CD14-positive monocyte (primary cell): ENCODE results near the gene IKZF1. TPM values are rescaled to one million over a fixed set of nuclear protein-coding genes. Genes with fewer than 3 reads are reported as not detected.

ENCODE experiments used
- DNase-seq, 3 donors: peaks; one replicate each; pipeline ENCODE4 v3.0.0-alpha.2; 2011 to 2022
- H2AFZ ChIP-seq: 2 replicates; pipeline ENCODE4 v1.6.0; 2012; ENCODE audit warnings: mild to moderate bottlenecking, low read depth, low read length, inconsistent platforms; ENCODE audit not compliant: insufficient read depth, poor library complexity, severe bottlenecking
- H3K27ac ChIP-seq, 2 donors: 1 replicate in 1 of 2; 2 replicates in 1 of 2; pipeline ENCODE4 v1.5.1; 2012 to 2013; ENCODE audit warnings: low read length in 2 of 2, control low read depth in 1 of 2, inconsistent platforms in 1 of 2, low read depth in 1 of 2, mild to moderate bottlenecking in 1 of 2
- H3K27me3 ChIP-seq, 2 donors: one replicate each; pipeline versions ENCODE4 v1.6.0 to v1.6.1; 2011 to 2013; ENCODE audit warnings: low read length in 2 of 2; ENCODE audit not compliant: control insufficient read depth in 2 of 2, insufficient read depth in 2 of 2
- H3K36me3 ChIP-seq, 2 donors: replicated peaks in 1 of 2; 1 replicate in 1 of 2; 2 replicates in 1 of 2; pipeline versions ENCODE4 v1.5.1 to v1.6.1; 2012 to 2013; ENCODE audit warnings: low read length in 2 of 2, control low read depth in 1 of 2, inconsistent platforms in 1 of 2, mild to moderate bottlenecking in 1 of 2; ENCODE audit not compliant: insufficient read depth in 2 of 2, control insufficient read depth in 1 of 2
- H3K4me1 ChIP-seq, 2 donors: 1 replicate in 1 of 2; 2 replicates in 1 of 2; pipeline versions ENCODE4 v1.5.1 to v1.6.1; 2012 to 2013; ENCODE audit warnings: low read length in 2 of 2, control low read depth in 1 of 2, inconsistent platforms in 1 of 2, mild to moderate bottlenecking in 1 of 2, moderate library complexity in 1 of 2; ENCODE audit not compliant: insufficient read depth in 2 of 2, control insufficient read depth in 1 of 2
- H3K4me2 ChIP-seq: replicated peaks from 2 replicates; pipeline ENCODE3; 2012; ENCODE audit warnings: low read length, moderate library complexity, mild to moderate bottlenecking; ENCODE audit not compliant: poor library complexity, severe bottlenecking; ENCODE audit errors: extremely low read depth
- H3K4me3 ChIP-seq, 3 experiments: fragments of 200-600 bp in 1 of 3; sonication (generic) in 1 of 3; replicated peaks in 1 of 3; 1 replicate in 2 of 3; 2 replicates in 1 of 3; pipeline ENCODE4 v1.5.1; 2011 to 2013; ENCODE audit warnings: low read length in 3 of 3, mild to moderate bottlenecking in 3 of 3, control low read depth in 2 of 3, low read depth in 2 of 3, inconsistent platforms in 1 of 3, moderate library complexity in 1 of 3
- H3K79me2 ChIP-seq: 2 replicates; pipeline ENCODE4 v1.6.0; 2012; ENCODE audit warnings: mild to moderate bottlenecking, control low read depth, inconsistent platforms, low read length, moderate library complexity; ENCODE audit not compliant: insufficient read depth
- H3K9ac ChIP-seq: 2 replicates; pipeline ENCODE4 v1.6.0; 2017; ENCODE audit warnings: low read length, mild to moderate bottlenecking; ENCODE audit not compliant: insufficient read depth, poor library complexity, severe bottlenecking
- H3K9me3 ChIP-seq, 2 donors: replicated peaks in 1 of 2; 1 replicate in 1 of 2; 2 replicates in 1 of 2; pipeline versions ENCODE4 v1.5.1 to v1.6.1; 2012 to 2013; ENCODE audit warnings: low read length in 2 of 2, control low read depth in 1 of 2; ENCODE audit not compliant: control insufficient read depth in 1 of 2, insufficient read depth in 1 of 2
- H4K20me1 ChIP-seq: 2 replicates; pipeline ENCODE4 v1.6.0; 2012; ENCODE audit warnings: mild to moderate bottlenecking, low read length, control low read depth, moderate library complexity; ENCODE audit not compliant: insufficient read depth
- H3K27ac Mint-ChIP-seq, 7 donors: one replicate each; pipeline ENCODE4 v1.8.0; 2020; ENCODE audit warnings: mild to moderate bottlenecking in 7 of 7, mixed read lengths in 7 of 7, moderate library complexity in 6 of 7, inconsistent platforms in 2 of 7
- H3K27me3 Mint-ChIP-seq, 3 donors: one replicate each; pipeline ENCODE4 v1.8.0; 2021 to 2022; ENCODE audit warnings: low read depth in 3 of 3, mild to moderate bottlenecking in 3 of 3, mixed read lengths in 3 of 3, moderate library complexity in 3 of 3, inconsistent platforms in 1 of 3
- H3K36me3 Mint-ChIP-seq, 2 donors: one replicate each; pipeline ENCODE4 v1.8.0; 2020; ENCODE audit warnings: mixed read lengths in 2 of 2, inconsistent platforms in 1 of 2, mild to moderate bottlenecking in 1 of 2
- H3K4me1 Mint-ChIP-seq: one replicate; pipeline ENCODE4 v1.8.0; 2020; ENCODE audit warnings: mild to moderate bottlenecking, mixed read lengths
- H3K4me3 Mint-ChIP-seq, 2 donors: one replicate each; pipeline ENCODE4 v1.8.0; 2020; ENCODE audit warnings: mild to moderate bottlenecking in 2 of 2, mixed read lengths in 2 of 2, moderate library complexity in 1 of 2
- H3K9me3 Mint-ChIP-seq, 7 donors: one replicate each; pipeline ENCODE4 v1.8.0; 2020 to 2022; ENCODE audit warnings: mixed read lengths in 7 of 7, mild to moderate bottlenecking in 6 of 7, moderate library complexity in 6 of 7, inconsistent platforms in 2 of 7
- WGBS: methylation state at CpG from one replicate; pipeline ENCODE4 v1.1.5; 2013; ENCODE audit warnings: missing lambda C conversion rate; ENCODE audit not compliant: insufficient coverage; 5-methylcytosine and 5-hydroxymethylcytosine counted together
- intact Hi-C, 2 donors: fragments of 100-400 bp; cut with micrococcal nuclease; formaldehyde crosslinking; loops; one replicate each; pipeline versions ENCODE4 v1.15.0 to v1.15.1; 2023
- polyA plus RNA-seq, 3 donors: library from polyadenylated mRNA; depleted of rRNA in 1 of 3; unstranded in 2 of 3; stranded (reverse) in 1 of 3; fragments of 300-500 nt in 2 of 3; fragments of >200 nt in 1 of 3; fragmentation: Illumina TruSeq in 2 of 3; gene quantifications; 1 replicate in 2 of 3; 2 replicates in 1 of 3; pipeline ENCODE4 v1.2.3, GENCODE V29; 2012 to 2021
- TF ChIP-seq, protein P1 (sequence below): fragments of 200-600 bp; IDR thresholded peaks from one replicate; pipeline ENCODE4 v1.8.0; 2022; ENCODE audit warnings: antibody characterized with exemption, mild to moderate bottlenecking

The IKZF1 gene
- polyA plus RNA-seq, 3 donors = 38.4 to 130 (median 80.2) TPM

DNA sequence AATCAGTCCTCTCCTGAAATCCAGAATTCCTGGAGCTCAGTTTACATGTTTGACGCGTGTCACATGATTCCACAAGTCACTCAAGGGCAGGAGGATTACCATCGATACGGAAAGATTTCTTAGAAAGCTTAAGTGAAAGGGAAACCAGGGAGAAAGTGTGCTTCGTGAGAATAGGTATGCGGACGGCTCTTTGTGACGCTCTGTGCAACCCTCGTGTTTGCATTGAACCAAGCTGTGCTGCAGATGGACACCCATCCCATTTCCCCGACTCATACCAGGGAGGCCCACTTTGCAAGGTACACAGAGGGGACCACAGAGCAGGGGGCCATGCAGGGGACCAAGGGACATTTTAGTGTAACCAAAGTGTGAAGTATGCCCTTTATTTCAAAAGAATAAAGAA is 43.2 kb downstream of the IKZF1 start:
- Histone ChIP-seq H3K4me2 (no peak overlapping the region), H3K27ac (peak overlapping the region in 1 of 2 donors; percentile 83), H3K4me1 (peaks cover 34 to 38% of the 10 kb centered on the region in 2 donors), H3K27me3 (no peaks in the 10 kb centered on the region), H4K20me1 (peaks cover 100% of the 10 kb centered on the region), H3K9ac (no peak overlapping the region), H3K79me2 (peaks cover 100% of the 10 kb centered on the region), H3K9me3 (no peaks in the 10 kb centered on the region), H2AFZ (no peak overlapping the region), H3K4me3 (no peak overlapping the region), H3K36me3 (peaks cover 35 to 91% of the 10 kb centered on the region in 2 donors)
- H3K4me3 Mint-ChIP-seq = no peak overlapping the region
- TF ChIP-seq, protein P1, sequence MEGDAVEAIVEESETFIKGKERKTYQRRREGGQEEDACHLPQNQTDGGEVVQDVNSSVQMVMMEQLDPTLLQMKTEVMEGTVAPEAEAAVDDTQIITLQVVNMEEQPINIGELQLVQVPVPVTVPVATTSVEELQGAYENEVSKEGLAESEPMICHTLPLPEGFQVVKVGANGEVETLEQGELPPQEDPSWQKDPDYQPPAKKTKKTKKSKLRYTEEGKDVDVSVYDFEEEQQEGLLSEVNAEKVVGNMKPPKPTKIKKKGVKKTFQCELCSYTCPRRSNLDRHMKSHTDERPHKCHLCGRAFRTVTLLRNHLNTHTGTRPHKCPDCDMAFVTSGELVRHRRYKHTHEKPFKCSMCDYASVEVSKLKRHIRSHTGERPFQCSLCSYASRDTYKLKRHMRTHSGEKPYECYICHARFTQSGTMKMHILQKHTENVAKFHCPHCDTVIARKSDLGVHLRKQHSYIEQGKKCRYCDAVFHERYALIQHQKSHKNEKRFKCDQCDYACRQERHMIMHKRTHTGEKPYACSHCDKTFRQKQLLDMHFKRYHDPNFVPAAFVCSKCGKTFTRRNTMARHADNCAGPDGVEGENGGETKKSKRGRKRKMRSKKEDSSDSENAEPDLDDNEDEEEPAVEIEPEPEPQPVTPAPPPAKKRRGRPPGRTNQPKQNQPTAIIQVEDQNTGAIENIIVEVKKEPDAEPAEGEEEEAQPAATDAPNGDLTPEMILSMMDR = no peak
- no peak for DNase-seq
- peaks cover 62 to 82% of the 10 kb centered on the region in 2 donors for H3K36me3 Mint-ChIP-seq
- no peaks in the 10 kb centered on the region for H3K9me3 Mint-ChIP-seq
- WGBS = 98% methylated on average over 7 of the region's 10 CpGs
- H3K27ac Mint-ChIP-seq = peak overlapping the region in 2 of 7 donors; percentile 44 to 47
- no peaks in the 10 kb centered on the region for H3K27me3 Mint-ChIP-seq
- H3K4me1 Mint-ChIP-seq = peaks cover 67% of the 10 kb centered on the region
- intact Hi-C loops = no loop called here

DNA sequence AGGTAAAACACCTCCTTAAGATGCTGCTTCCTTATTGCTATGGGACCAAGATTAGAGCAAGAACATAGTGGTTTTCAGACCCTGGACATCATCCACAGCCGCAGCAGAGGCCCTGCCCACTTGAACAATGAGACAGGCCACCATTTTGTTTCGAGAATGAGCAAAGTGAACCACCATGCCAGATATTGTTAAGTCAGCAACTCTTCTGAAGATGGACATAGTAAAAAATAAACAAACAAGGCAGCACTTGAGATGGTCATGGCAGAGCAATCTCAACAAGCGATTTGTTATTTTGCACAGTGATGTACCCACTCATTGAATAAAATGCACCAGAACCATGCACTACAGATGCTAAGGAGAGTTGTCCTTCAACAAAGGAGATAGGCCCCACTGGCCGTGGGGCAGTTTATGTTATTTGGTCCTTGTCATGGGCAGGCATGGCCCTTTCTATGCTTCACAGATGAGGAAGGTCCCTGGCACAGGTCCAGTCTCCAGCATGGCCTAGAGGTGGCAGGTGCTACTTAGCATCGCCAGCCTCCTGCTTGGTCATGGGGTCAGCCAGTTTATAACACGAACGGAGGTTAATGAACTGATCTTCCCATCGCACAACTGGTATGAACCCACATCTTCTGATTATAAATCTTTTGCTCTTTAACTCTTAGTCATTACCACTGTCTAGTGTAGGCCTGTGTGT is 44.1 kb downstream of the IKZF1 start:
- Mint-ChIP-seq H3K27ac (peak overlapping the region in 6 of 7 donors; percentile 27 to 88 (median 78)), H3K4me3 (no peak overlapping the region), H3K4me1 (peaks cover 67% of the 10 kb centered on the region), H3K9me3 (no peaks in the 10 kb centered on the region), H3K36me3 (peaks cover 65 to 82% of the 10 kb centered on the region in 2 donors), H3K27me3 (no peaks in the 10 kb centered on the region)
- Histone ChIP-seq H3K27ac (peak overlapping the region in 1 of 2 donors; percentile 83), H3K4me3 (no peak overlapping the region), H3K4me2 (no peak overlapping the region), H4K20me1 (peaks cover 100% of the 10 kb centered on the region), H3K4me1 (peaks cover 38 to 45% of the 10 kb centered on the region in 2 donors), H3K9ac (no peak overlapping the region), H3K79me2 (peaks cover 100% of the 10 kb centered on the region), H3K27me3 (no peaks in the 10 kb centered on the region), H2AFZ (no peak overlapping the region), H3K9me3 (no peaks in the 10 kb centered on the region), H3K36me3 (peaks cover 35 to 95% of the 10 kb centered on the region in 2 donors)
- no peak for DNase-seq
- WGBS = 95% methylated on average over 3 of the region's 8 CpGs
- TF ChIP-seq, protein P1 = no peak
- intact Hi-C loops = no loop called here
